HG02981 (cell line): ENCODE measurements around the gene EDEM1.

Source experiments
- ATAC-seq: cut with Tn5 transposase; IDR thresholded peaks from one replicate; pipeline ENCODE4 v1.9.1; 2021; ENCODE audit warnings: mild to moderate bottlenecking, moderate library complexity; ENCODE audit not compliant: unreplicated experiment

Gene EDEM1

DNA sequence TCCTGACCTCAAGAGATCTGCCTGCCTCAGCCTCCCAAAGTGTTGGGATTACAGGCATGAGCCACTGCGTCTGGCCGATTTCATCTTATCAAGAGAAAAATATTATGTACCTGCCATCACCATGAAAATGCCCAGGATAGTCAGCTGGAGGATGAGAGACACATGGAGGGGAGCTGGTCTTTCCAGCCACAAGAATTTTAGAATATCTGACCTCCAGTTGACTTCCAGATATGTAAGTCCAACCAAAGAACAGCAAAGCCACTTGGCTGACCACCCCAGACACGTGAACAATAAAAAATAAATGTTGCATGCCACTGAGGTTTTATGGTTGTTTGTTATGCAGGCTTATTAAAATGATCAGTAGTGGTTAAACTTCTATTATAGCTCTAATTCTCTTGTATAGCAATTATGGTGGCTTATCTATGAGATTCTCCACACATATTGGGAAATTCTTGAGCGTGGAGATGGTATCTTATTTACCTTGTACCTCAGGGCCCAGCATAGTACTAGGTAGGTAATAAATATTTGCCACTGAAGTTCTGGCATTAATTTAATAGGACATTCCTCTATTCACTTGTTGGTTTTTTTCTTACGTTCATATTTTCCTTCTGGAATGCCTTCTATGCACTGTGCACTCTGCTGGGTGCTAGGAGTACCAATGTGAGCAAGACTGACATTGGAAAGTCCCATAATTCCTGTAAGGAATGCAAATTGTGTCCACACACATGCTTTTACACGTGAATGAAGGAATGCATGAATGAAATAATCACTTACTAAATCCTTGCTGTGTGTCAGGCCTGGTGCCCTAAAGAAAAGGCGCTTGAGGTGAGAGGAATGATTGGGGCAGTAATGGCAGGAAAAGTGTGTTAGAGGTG is 77.6 kb downstream of the EDEM1 start:
- no peak for ATAC-seq

DNA sequence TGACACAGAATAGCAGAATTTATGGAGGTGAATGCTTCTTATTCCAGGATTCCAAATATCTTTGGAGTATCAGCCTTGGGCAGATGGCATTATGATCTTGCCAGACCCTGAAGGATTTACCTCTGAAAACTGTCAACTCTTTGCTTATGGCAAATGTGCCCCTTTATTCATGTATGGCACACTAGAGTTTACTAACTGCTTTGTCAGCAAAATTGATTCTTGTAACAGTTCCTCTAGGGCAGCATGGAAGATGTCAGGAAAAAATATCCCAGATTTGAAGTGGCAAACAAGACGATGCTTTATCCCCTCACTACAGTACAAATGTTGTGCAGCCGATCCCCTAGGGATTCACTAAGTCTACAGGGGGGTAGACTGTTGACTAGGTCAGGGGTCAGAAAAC is 79.7 kb downstream of the EDEM1 start:
- no peak for ATAC-seq

DNA sequence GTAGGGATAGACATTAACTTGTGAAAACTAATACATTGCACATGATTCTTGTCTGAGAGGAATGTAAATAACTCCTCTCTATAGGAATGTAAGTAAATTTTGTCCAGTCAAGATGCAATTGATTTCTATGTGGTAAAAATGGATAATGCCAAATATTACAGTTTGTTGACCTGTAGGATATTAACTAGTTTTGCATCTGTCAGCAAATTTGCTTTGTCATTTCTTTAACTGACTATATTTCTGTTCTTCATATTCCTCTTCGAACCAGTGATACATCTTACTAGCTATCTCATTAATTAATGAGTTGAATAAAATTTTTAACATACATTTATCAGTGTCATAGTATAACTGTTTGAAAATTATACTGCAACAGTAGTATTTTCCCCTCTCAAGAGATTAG is 80.4 kb downstream of the EDEM1 start:
- no peak for ATAC-seq
